ENCODE results near the gene BICRAL. TPM values are rescaled to one million over a fixed set of nuclear protein-coding genes. Genes with fewer than 3 reads are reported as not detected.
"Not testable (repeated sequence)": the region's sequence is repeated elsewhere in the genome, so short reads cannot be mapped to it uniquely, and the experiment has no call there.

BICRAL gene
- total RNA-seq, 1 donor from 2014 or later = 5.4 TPM

- not testable (repeated sequence) for DNase-seq (ENCODE audit: low spot score); ATAC-seq
These were observed 112.4 kb downstream of the BICRAL start for GRCh38 chr6:42894041-42894828.

GRCh38 chr6:42896178-42896719 lies 114.4 kb downstream of the BICRAL start:
- DNase-seq (ENCODE audit: low spot score) (no peak), ATAC-seq (no peak)

- ATAC-seq (no peak), DNase-seq (ENCODE audit: low spot score) (peak; percentile 68)
These were observed 117.1 kb downstream of the BICRAL start for GRCh38 chr6:42898891-42899361.

- ATAC-seq (no peak), DNase-seq (ENCODE audit: low spot score) (no peak)
These were observed 118.0 kb downstream of the BICRAL start for GRCh38 chr6:42899871-42900270.

- DNase-seq (ENCODE audit: low spot score) (peak; percentile 87), ATAC-seq (peak; percentile 100)
These were observed 119.7 kb downstream of the BICRAL start for GRCh38 chr6:42901538-42901957.

- peak; percentile 34 for ATAC-seq
- DNase-seq (ENCODE audit: low spot score) = not testable (repeated sequence)
These were observed 120.8 kb downstream of the BICRAL start for GRCh38 chr6:42902429-42903263.

DNA sequence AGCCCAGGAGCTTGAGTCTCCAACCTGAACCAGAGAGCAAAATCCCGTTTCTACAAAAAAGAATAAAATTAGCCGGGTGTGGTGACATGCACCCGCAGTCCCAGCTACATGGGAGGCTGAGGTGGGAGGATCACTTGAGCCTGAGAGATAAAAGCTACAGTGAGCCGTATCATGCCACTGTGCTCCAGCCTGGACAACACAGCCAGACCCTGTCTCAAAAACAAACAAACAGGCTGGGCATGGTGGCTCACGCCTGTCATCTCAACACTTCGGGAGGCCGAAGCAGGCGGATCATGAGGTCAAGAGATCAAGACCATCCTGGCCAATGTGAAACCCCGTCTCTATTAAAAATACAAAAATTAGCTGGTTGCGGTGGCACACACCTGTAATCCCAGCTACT lies 122.6 kb downstream of the BICRAL start:
- DNase-seq (ENCODE audit: low spot score) = no peak
- no peak for ATAC-seq

- DNase-seq (ENCODE audit: low spot score) = no peak
- ATAC-seq = no peak
These were observed 125.5 kb downstream of the BICRAL start for GRCh38 chr6:42907336-42907735.

GRCh38 chr6:42909835-42910234 lies 128.0 kb downstream of the BICRAL start:
- ATAC-seq (no peak), DNase-seq (ENCODE audit: low spot score) (no peak)

- ATAC-seq (peak; percentile 86), DNase-seq (ENCODE audit: low spot score) (no peak)
These were observed 129.5 kb downstream of the BICRAL start for GRCh38 chr6:42911171-42912021.

- DNase-seq (ENCODE audit: low spot score) (no peak), ATAC-seq (no peak)
These were observed 132.7 kb downstream of the BICRAL start for GRCh38 chr6:42914546-42914945.

- no peak for ATAC-seq
- DNase-seq (ENCODE audit: low spot score) = no peak
These were observed 133.9 kb downstream of the BICRAL start, which contains the start of gene PTCRA for GRCh38 chr6:42915732-42916131. Gene PTCRA (plus strand): TSS chr6:42916053. CDS start chr6:42916070, 17 bp downstream.

GRCh38 chr6:42916288-42916687 lies 134.4 kb downstream of the BICRAL start:
- ATAC-seq = no peak
- DNase-seq (ENCODE audit: low spot score) = no peak

Other genes starting within 250 kb of the BICRAL start
- gene UBR2, start 218.0 kb upstream of the BICRAL start, total RNA-seq = 19.3 TPM
- not detected for gene PRPH2, start 59.5 kb upstream of the BICRAL start, total RNA-seq
- gene TBCC, start 35.9 kb upstream of the BICRAL start, total RNA-seq = 6.6 TPM
- gene RPL7L1, start 97.6 kb downstream of the BICRAL start, total RNA-seq = 40.1 TPM
- gene PTCRA, start 134.0 kb downstream of the BICRAL start, total RNA-seq = not detected
- 50.3 TPM for gene CNPY3, start 147.4 kb downstream of the BICRAL start, total RNA-seq
- 467 TPM for gene GNMT, start 178.7 kb downstream of the BICRAL start, total RNA-seq
- 25.4 TPM for gene PEX6, start 197.1 kb downstream of the BICRAL start, total RNA-seq
- 14.8 TPM for gene PPP2R5D, start 202.5 kb downstream of the BICRAL start, total RNA-seq
- gene MEA1, start 231.9 kb downstream of the BICRAL start, total RNA-seq = 20.2 TPM
- gene KLHDC3, start 232.2 kb downstream of the BICRAL start, total RNA-seq = 42.5 TPM
- 21.7 TPM for gene RRP36, start 239.6 kb downstream of the BICRAL start, total RNA-seq